Nasal cavity respiratory epithelium epithelial cell of viscerocranial mucosa (primary cell): ENCODE measurements around the gene GRIK4. TPM values are rescaled to one million over a fixed set of nuclear protein-coding genes. Genes with fewer than 3 reads are reported as not detected.

Experiments used
- total RNA-seq: library from RNA; depleted of rRNA; stranded (reverse); fragments of >200 nt; gene quantifications from 2 replicates; pipeline ENCODE4 v1.2.3, GENCODE V29; 2014

Gene GRIK4, protein sequence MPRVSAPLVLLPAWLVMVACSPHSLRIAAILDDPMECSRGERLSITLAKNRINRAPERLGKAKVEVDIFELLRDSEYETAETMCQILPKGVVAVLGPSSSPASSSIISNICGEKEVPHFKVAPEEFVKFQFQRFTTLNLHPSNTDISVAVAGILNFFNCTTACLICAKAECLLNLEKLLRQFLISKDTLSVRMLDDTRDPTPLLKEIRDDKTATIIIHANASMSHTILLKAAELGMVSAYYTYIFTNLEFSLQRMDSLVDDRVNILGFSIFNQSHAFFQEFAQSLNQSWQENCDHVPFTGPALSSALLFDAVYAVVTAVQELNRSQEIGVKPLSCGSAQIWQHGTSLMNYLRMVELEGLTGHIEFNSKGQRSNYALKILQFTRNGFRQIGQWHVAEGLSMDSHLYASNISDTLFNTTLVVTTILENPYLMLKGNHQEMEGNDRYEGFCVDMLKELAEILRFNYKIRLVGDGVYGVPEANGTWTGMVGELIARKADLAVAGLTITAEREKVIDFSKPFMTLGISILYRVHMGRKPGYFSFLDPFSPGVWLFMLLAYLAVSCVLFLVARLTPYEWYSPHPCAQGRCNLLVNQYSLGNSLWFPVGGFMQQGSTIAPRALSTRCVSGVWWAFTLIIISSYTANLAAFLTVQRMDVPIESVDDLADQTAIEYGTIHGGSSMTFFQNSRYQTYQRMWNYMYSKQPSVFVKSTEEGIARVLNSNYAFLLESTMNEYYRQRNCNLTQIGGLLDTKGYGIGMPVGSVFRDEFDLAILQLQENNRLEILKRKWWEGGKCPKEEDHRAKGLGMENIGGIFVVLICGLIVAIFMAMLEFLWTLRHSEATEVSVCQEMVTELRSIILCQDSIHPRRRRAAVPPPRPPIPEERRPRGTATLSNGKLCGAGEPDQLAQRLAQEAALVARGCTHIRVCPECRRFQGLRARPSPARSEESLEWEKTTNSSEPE
- not detected in 2 replicates for total RNA-seq

DNA sequence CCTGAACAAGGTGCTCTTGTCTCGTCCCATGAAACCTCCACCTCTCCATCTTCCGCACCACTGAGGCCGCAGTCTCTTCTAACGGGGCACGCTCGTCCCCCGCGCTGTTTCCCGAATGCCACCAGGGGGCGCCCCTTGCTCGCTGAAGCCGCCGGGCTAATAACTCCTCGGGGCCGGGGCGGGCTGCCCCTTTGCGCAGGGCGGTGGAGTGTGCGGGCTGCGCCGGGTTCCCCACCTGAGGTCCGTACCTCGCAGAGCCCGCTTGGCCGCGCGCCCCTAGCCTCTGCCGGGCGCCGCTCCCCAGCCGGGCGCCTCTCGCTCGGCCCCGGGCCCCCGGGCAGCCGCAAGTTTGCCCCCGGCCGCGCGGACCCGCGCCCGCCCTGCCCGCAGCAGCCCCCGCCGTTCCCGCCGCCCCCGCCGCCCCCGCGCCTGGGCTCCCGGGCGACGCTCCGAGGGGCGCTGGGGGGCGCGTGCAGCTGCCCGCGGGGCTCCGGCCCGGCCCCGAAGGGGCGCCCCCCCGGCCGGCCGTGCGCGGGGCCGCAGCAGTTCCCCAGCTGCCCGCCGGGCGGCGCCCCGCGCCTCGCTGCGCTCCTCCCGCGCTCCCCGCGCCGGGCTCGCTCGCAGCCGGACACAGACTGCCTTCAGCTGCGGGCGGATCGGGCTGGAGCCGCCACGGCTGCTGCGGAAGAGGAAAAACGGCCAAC, at the start of gene GRIK4:
GRIK4 (plus strand) TSS at position 633 of the 704 bp plus-strand sequence. CDS start 148,571 bp downstream, outside the sequence.

DNA sequence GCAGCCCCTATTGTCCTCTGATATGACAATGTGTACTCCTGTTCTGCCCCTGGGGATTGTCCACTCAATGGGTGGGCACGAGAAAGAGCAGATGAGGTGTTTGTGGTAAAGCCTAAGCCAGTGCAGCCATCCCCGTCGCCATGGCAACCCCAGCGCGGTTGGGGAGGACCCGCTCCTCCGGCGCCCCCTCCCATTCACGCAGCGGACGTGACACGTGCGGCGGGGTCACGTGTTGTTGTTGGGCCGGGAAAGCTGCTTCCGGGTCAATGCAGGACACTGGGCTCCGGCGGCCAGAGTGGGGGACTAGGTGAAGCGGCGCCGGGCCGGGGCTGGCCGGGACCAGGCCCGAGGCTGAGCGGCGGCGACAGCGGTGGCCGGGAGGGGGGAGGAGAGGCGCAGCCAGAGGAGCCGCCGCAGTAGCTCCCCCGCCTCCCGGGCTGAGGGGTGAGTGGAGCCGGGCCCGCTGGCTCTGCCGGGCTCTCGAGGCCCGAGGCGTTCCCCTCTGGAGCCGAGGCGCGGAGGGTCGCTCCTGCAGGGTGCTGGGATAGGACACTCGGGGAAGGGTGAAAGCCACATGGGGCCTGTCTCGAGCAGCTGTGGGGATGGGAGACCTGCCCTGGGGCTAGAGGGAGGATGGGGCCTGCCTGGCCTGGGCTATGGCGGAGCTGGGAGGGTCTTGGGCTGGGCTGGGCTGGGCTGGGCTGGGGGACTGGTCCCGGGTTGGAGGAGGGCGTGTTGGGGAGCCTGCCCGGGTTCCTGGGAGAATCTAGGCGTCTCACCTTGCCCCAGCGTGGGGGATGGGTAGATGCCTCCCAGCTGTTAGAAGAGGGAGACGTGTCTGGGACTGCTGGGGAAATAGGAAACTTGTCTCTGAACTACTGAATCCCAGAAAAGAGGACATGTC, 512.6 kb downstream of the GRIK4 start, which contains the start of gene TBCEL:
TBCEL (plus strand) TSS at position 255 of the 904 bp plus-strand sequence. CDS start 21,589 bp downstream, outside the sequence.

Other genes starting within 250 kb of the GRIK4 start
- 1.4 and 2.2 TPM in 2 replicates for gene TLCD5, start 186.4 kb upstream of the GRIK4 start, total RNA-seq
- gene ARHGEF12, start 175.3 kb upstream of the GRIK4 start, total RNA-seq: 97.4 and 151 TPM in 2 replicates